OCI-LY1 (cell line): ENCODE measurements around the gene CCL20.

ENCODE experiments used
- H2AFZ ChIP-seq: fragments of 200-600 bp; sonication (generic), shearing (Covaris generic); 2 replicates; pipeline ENCODE4 v1.6.0; 2014; ENCODE audit warnings: antibody characterized with exemption, mild to moderate bottlenecking, low read length
- H3F3A ChIP-seq: fragments of 200-600 bp; sonication (generic), shearing (Covaris generic); 2 replicates; pipeline ENCODE4 v1.6.0; 2014; ENCODE audit warnings: mild to moderate bottlenecking, antibody characterized with exemption, low read length, moderate library complexity; ENCODE audit not compliant: insufficient read depth
- H3K27ac ChIP-seq: fragments of 200-600 bp; sonication (generic); 2 replicates; pipeline ENCODE4 v1.5.1; 2014; ENCODE audit warnings: low read length, mixed run types, mild to moderate bottlenecking, low read depth; ENCODE audit not compliant: poor library complexity, severe bottlenecking
- H3K27me3 ChIP-seq: fragments of 200-600 bp; sonication (generic); 2 replicates; pipeline ENCODE4 v1.6.0; 2014; ENCODE audit warnings: antibody characterized with exemption, mild to moderate bottlenecking, low read length, moderate library complexity; ENCODE audit not compliant: insufficient read depth
- H3K36me3 ChIP-seq: fragments of 200-600 bp; sonication (generic); 2 replicates; pipeline ENCODE4 v1.6.1; 2014; ENCODE audit warnings: mild to moderate bottlenecking, antibody characterized with exemption, low read length, moderate library complexity, mixed read lengths; ENCODE audit not compliant: insufficient read depth
- H3K4me1 ChIP-seq: fragments of 200-600 bp; sonication (generic); 2 replicates; pipeline ENCODE4 v1.5.1; 2014; ENCODE audit warnings: mild to moderate bottlenecking, low read length, moderate library complexity; ENCODE audit not compliant: insufficient read depth, severe bottlenecking
- H3K4me2 ChIP-seq: fragments of 200-600 bp; sonication (generic), shearing (Covaris generic); 2 replicates; pipeline ENCODE4 v1.6.1; 2014; ENCODE audit warnings: low read length
- H3K4me3 ChIP-seq: fragments of 200-600 bp; sonication (generic); 2 replicates; pipeline ENCODE4 v1.5.1; 2014; ENCODE audit warnings: low read length, low read depth, mild to moderate bottlenecking, mixed read lengths; ENCODE audit not compliant: poor library complexity, severe bottlenecking
- H3K79me2 ChIP-seq: fragments of 200-600 bp; shearing (Covaris generic); 2 replicates; pipeline ENCODE4 v1.6.1; 2016; ENCODE audit warnings: mixed run types, low read length, mixed read lengths; ENCODE audit not compliant: insufficient read depth
- H3K9ac ChIP-seq: fragments of 200-600 bp; sonication (generic), shearing (Covaris generic); 2 replicates; pipeline ENCODE4 v1.6.1; 2014; ENCODE audit warnings: mild to moderate bottlenecking, low read length, mixed read lengths
- H3K9me2 ChIP-seq: fragments of 200-600 bp; sonication (generic), shearing (Covaris generic); 2 replicates; pipeline ENCODE4 v1.6.1; 2014; ENCODE audit warnings: low read depth, mild to moderate bottlenecking, low read length, mixed read lengths
- H3K9me3 ChIP-seq: fragments of 200-600 bp; shearing (Covaris generic); 2 replicates; pipeline ENCODE4 v1.6.1; 2014; ENCODE audit warnings: low read length, mixed read lengths
- H4K20me1 ChIP-seq: fragments of 200-600 bp; sonication (generic), shearing (Covaris generic); 2 replicates; pipeline ENCODE4 v1.6.0; 2016; ENCODE audit warnings: mild to moderate bottlenecking, low read length; ENCODE audit not compliant: insufficient read depth
- CTCF ChIP-seq: fragments of 200-600 bp; sonication (generic), shearing (Covaris generic); IDR thresholded peaks from 2 replicates; pipeline ENCODE4 v1.5.1; 2017; ENCODE audit warnings: mild to moderate bottlenecking, antibody characterized with exemption, low read length, moderate library complexity, mixed read lengths
- EZH2 ChIP-seq: fragments of 200-600 bp; sonication (generic), shearing (Covaris generic); IDR thresholded peaks from 2 replicates; pipeline ENCODE4 v1.8.0; 2017; ENCODE audit warnings: borderline replicate concordance, mixed run types, mild to moderate bottlenecking, antibody characterized with exemption, low read length, moderate library complexity, mixed read lengths

CCL20 gene

DNA sequence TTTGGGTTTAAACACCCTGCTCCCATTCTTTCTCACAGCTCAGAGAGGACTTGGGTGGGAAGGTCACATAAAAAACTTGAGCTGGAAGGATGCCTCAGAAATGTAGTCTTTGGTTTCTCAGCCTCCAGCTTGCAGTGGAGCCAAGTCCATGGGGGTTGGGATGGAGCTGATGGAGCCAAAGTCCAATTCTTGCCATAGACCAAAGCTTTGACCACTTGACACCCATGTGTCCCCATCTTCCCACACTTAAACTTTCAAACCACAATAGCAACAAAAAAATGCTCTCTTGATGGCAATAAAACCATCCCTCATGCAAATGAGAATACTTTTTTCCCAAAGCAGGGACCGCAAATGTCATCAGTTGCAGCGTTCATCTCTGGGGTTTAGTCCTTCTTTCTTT is 43.1 kb downstream of the CCL20 start:
- H3K4me2 ChIP-seq: no peak overlapping the region
- no peaks in the 10 kb centered on the region for H3K9me3 ChIP-seq
- H3F3A ChIP-seq: no peaks in the 10 kb centered on the region
- no peak overlapping the region for H3K27ac ChIP-seq
- no peaks in the 10 kb centered on the region for H3K9me2 ChIP-seq
- no peak overlapping the region for H2AFZ ChIP-seq
- H3K4me1 ChIP-seq: no peaks in the 10 kb centered on the region
- H3K36me3 ChIP-seq: no peaks in the 10 kb centered on the region
- no peaks in the 10 kb centered on the region for H4K20me1 ChIP-seq
- no peak overlapping the region for H3K9ac ChIP-seq
- TF ChIP-seq EZH2 (no peak), CTCF (no peak)
- H3K27me3 ChIP-seq: no peaks in the 10 kb centered on the region
- no peaks in the 10 kb centered on the region for H3K79me2 ChIP-seq
- H3K4me3 ChIP-seq: no peak overlapping the region

DNA sequence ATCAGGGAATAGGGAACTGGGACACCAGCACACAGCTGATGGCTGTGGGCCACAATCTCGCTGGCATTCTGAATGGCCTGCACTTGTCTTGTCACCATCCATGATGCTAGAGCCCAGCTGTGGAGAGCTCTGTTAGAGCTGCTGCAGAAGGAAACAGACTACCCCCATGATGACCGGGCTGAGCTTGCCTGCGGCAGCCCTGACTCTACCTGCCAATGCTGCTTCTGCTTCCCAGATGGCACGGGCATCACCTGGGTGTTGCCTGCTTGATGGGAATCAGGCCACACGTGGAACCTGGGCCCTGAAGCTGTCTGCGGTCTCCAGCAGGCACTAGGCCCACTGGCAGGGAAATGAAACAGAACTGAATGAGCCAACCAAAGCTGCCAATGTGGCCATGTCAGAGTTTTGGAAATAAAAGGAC is 46.6 kb downstream of the CCL20 start:
- H2AFZ ChIP-seq: no peak overlapping the region

GRCh38 chr2:227861011-227861410 is 47.4 kb downstream of the CCL20 start:
- no peaks in the 10 kb centered on the region for H3K9me3 ChIP-seq
- H3K27me3 ChIP-seq: no peaks in the 10 kb centered on the region
- no peak overlapping the region for H3K4me2 ChIP-seq
- H2AFZ ChIP-seq: no peak overlapping the region
- no peak overlapping the region for H3K4me3 ChIP-seq
- H3K9me2 ChIP-seq: no peaks in the 10 kb centered on the region
- H3K4me1 ChIP-seq: no peaks in the 10 kb centered on the region
- no peaks in the 10 kb centered on the region for H3F3A ChIP-seq
- no peaks in the 10 kb centered on the region for H3K79me2 ChIP-seq
- TF ChIP-seq CTCF: no peak
- no peak for TF ChIP-seq EZH2
- H3K36me3 ChIP-seq: no peaks in the 10 kb centered on the region
- H4K20me1 ChIP-seq: no peaks in the 10 kb centered on the region
- no peak overlapping the region for H3K9ac ChIP-seq
- H3K27ac ChIP-seq: no peak overlapping the region

More for the DNA sequence above, 46.6 kb downstream of the CCL20 start:
- Histone ChIP-seq H3K9me2 (no peaks in the 10 kb centered on the region), H3K27ac (no peak overlapping the region), H3F3A (no peaks in the 10 kb centered on the region), H3K79me2 (no peaks in the 10 kb centered on the region), H4K20me1 (no peaks in the 10 kb centered on the region), H3K27me3 (no peaks in the 10 kb centered on the region), H3K36me3 (no peaks in the 10 kb centered on the region), H3K4me3 (no peak overlapping the region), H3K4me2 (no peak overlapping the region), H3K9me3 (no peaks in the 10 kb centered on the region), H3K4me1 (no peaks in the 10 kb centered on the region), H3K9ac (no peak overlapping the region)
- TF ChIP-seq CTCF: no peak
- no peak for TF ChIP-seq EZH2
